ENCODE data around the gene METTL27. TPM values are rescaled to one million over a fixed set of nuclear protein-coding genes. Genes with fewer than 3 reads are reported as not detected.

The METTL27 gene
- polyA plus RNA-seq, 3 donors: 1.1 to 2.1 (median 1.2) TPM

GRCh38 chr7:73880755-73881328, 38.5 kb upstream of the METTL27 start:
- TF ChIP-seq CTCF (IDR thresholded peaks at IDR 0.05): no peak
- peaks cover 0 to 6% of the 10 kb centered on the region in 2 donors for H3K27me3 ChIP-seq (ENCODE audit: control insufficient read depth in 2 of 2, insufficient read depth in 2 of 2, low read length in 2 of 2)
- H3K4me1 ChIP-seq (ENCODE audit: control insufficient read depth in 1 of 2, insufficient read depth in 2 of 2, low read length in 2 of 2): no peaks in the 10 kb centered on the region
- Mint-ChIP-seq H3K27me3 (ENCODE audit: low read depth in 3 of 3) (peaks cover 13 to 33% (median 22%) of the 10 kb centered on the region in 3 donors), H3K4me3 (no peak overlapping the region), H3K9me3 (peaks cover 0 to under 1% (median 0%) of the 10 kb centered on the region in 7 donors), H3K4me1 (peaks cover 3% of the 10 kb centered on the region), H3K36me3 (no peaks in the 10 kb centered on the region), H3K27ac (no peak overlapping the region)
- H2AFZ ChIP-seq (ENCODE audit: insufficient read depth, low read depth, low read length, poor library complexity, severe bottlenecking): no peak overlapping the region
- WGBS (ENCODE audit: insufficient coverage): 99% methylated on average over 11 of the region's 13 CpGs
- H3K4me3 ChIP-seq (replicated peaks in 1 of 3; ENCODE audit: low read depth in 2 of 3, low read length in 3 of 3): no peak overlapping the region
- H3K9ac ChIP-seq (ENCODE audit: insufficient read depth, low read length, poor library complexity, severe bottlenecking): no peak overlapping the region
- DNase-seq: no peak
- no peaks in the 10 kb centered on the region for H3K79me2 ChIP-seq (ENCODE audit: insufficient read depth, low read length)
- intact Hi-C loops (cut with micrococcal nuclease): no loop called here
- no peaks in the 10 kb centered on the region for H4K20me1 ChIP-seq (ENCODE audit: insufficient read depth, low read length)
- H3K9me3 ChIP-seq (replicated peaks in 1 of 2; ENCODE audit: control insufficient read depth in 1 of 2, insufficient read depth in 1 of 2, low read length in 2 of 2): no peaks in the 10 kb centered on the region
- no peak overlapping the region for H3K27ac ChIP-seq (ENCODE audit: low read depth in 1 of 2, low read length in 2 of 2)
- H3K36me3 ChIP-seq (replicated peaks in 1 of 2; ENCODE audit: control insufficient read depth in 1 of 2, insufficient read depth in 2 of 2, low read length in 2 of 2): no peaks in the 10 kb centered on the region
- H3K4me2 ChIP-seq (replicated peaks; ENCODE audit: extremely low read depth, low read length, poor library complexity, severe bottlenecking): no peak overlapping the region

- Mint-ChIP-seq H3K9me3 (no peaks in the 10 kb centered on the region), H3K36me3 (no peaks in the 10 kb centered on the region), H3K4me1 (peaks cover 3% of the 10 kb centered on the region), H3K4me3 (no peak overlapping the region), H3K27ac (peak overlapping the region in 1 of 7 donors; percentile 57), H3K27me3 (ENCODE audit: low read depth in 3 of 3) (peaks cover 10 to 26% (median 18%) of the 10 kb centered on the region in 3 donors)
- no peak overlapping the region for H3K4me2 ChIP-seq (replicated peaks; ENCODE audit: extremely low read depth, low read length, poor library complexity, severe bottlenecking)
- H3K79me2 ChIP-seq (ENCODE audit: insufficient read depth, low read length): no peaks in the 10 kb centered on the region
- 98% methylated on average over 8 of the region's 18 CpGs for WGBS (ENCODE audit: insufficient coverage)
- H3K27me3 ChIP-seq (ENCODE audit: control insufficient read depth in 2 of 2, insufficient read depth in 2 of 2, low read length in 2 of 2): no peaks in the 10 kb centered on the region
- no peak overlapping the region for H3K27ac ChIP-seq (ENCODE audit: low read depth in 1 of 2, low read length in 2 of 2)
- TF ChIP-seq CTCF (IDR thresholded peaks at IDR 0.05): no peak
- H3K9me3 ChIP-seq (replicated peaks in 1 of 2; ENCODE audit: control insufficient read depth in 1 of 2, insufficient read depth in 1 of 2, low read length in 2 of 2): no peaks in the 10 kb centered on the region
- no peak overlapping the region for H2AFZ ChIP-seq (ENCODE audit: insufficient read depth, low read depth, low read length, poor library complexity, severe bottlenecking)
- no peak for DNase-seq
- H3K4me3 ChIP-seq (replicated peaks in 1 of 3; ENCODE audit: low read depth in 2 of 3, low read length in 3 of 3): no peak overlapping the region
- H4K20me1 ChIP-seq (ENCODE audit: insufficient read depth, low read length): no peaks in the 10 kb centered on the region
- no peak overlapping the region for H3K9ac ChIP-seq (ENCODE audit: insufficient read depth, low read length, poor library complexity, severe bottlenecking)
- H3K4me1 ChIP-seq (ENCODE audit: control insufficient read depth in 1 of 2, insufficient read depth in 2 of 2, low read length in 2 of 2): no peaks in the 10 kb centered on the region
- intact Hi-C loops (cut with micrococcal nuclease): no loop called here
- H3K36me3 ChIP-seq (replicated peaks in 1 of 2; ENCODE audit: control insufficient read depth in 1 of 2, insufficient read depth in 2 of 2, low read length in 2 of 2): no peaks in the 10 kb centered on the region
Measured at GRCh38 chr7:73879977-73880681, 37.8 kb upstream of the METTL27 start.
